OCI-M2 (cell line): ENCODE results near the gene RPE.

Experiments used
- DNase-seq: peaks from one replicate; lab custom pipeline; 2025; ENCODE audit not compliant: unreplicated experiment; lab: John Stamatoyannopoulos, UW

The RPE gene

GRCh38 chr2:210002158-210003157, at the start of gene RPE:
TSS of gene RPE (plus strand) at chr2:210002638. CDS start at chr2:210002662, 24 bp downstream.
- peak; percentile 86 for DNase-seq

- DNase-seq = no peak
These were observed 46.2 kb upstream of the RPE start for GRCh38 chr2:209956271-209956670.

DNA sequence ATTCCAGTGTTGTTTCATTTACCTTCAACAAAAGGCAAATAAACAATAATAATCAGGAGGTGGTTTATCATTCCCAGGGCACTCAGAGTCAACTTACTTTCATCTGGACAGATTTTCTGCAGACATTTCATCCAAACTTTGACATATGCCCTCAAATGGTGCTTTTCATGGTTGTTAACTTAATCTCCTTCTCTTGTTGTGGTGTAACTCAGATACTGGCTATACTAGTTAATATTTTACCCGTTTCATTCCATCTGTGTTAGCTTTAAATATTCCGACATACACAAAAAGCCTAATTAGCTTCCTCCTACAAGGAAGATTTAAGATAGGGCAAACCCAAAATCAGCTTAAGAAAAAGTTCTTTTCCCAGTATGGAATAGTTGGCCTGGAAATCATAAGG, 44.4 kb upstream of the RPE start:
- no peak for DNase-seq

- no peak for DNase-seq
These were observed 42.4 kb upstream of the RPE start for GRCh38 chr2:209960045-209960444.

GRCh38 chr2:209960676-209961630, 41.5 kb upstream of the RPE start:
- no peak for DNase-seq

DNA sequence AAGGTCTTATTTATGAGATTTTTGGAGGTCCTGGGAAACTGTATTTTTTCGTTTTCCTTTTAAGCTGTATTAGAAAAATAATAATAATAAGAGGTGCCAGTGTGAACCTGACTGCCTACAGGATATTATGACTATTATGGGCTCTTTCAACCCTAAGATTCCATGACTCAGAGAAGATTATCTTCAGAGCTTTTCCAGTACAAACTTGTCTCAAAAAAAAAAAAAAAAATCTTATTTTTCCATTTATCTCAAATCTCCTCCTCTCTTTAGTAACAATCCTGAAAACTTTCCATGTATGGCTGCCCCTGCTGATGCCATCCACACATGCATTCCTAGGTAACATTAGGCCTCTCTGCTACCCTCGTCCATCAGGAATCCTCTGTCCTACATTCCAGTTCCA, 36.7 kb upstream of the RPE start:
- DNase-seq = no peak

- no peak for DNase-seq
These were observed 32.7 kb upstream of the RPE start for GRCh38 chr2:209969692-209970091.

- DNase-seq = no peak
These were observed 32.2 kb upstream of the RPE start for GRCh38 chr2:209970271-209970670.

DNA sequence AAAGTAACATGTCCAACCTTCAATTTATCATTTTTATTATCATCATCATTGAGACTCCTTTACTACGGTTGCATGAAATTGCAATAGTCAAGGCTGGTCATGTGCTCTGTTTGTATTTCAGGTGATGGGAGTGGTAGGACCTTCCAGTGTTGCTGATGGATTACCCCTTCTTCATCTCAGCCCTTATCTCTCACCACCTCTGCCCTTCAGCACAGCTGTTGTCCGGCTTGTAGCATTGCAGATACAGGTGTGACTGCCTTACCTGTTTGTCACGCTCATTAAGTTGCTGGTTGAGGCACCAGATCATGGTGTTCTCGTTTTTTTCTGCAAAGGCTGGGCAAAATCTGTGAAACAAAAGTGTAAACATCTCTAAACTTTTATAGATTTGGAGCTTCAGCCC, 31.7 kb upstream of the RPE start:
- DNase-seq = no peak

DNA sequence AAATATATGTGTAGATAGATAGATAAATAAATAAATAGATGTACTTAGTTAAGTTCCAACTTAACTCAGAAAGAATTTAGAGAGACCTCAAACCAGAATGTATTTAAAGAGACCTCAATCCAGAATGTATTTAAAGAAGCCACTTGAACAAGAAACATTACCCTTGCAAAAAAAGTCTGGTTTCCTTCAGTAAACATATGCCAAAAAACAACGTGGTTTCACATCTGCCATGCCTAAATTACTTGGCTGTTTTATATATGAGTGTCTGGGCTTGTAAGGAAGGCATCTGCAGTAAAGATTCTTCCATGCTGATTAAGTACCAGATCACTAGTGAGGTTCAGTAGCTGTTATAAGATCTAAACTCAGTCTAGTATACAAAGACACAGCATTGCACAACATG, 29.1 kb upstream of the RPE start:
- DNase-seq = no peak

DNA sequence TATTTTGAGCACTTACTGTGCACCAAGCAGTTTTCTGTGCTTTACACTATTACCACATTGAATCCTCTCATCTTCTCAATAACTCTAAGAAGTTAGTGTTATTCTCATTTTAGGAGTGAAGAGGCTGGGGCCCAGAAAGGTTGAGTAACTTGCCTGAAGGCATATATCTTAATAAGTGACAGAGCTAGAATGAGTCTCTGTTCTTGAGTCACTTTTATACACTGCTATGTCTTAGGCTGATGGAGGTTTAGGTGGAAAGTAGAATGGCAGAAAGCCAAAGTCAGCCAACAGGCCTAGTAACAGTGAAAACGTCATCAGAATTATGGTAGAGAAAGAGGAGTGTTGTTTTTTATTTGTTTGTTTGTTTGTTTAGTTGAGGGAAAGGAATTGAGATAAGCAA, 27.9 kb upstream of the RPE start:
- no peak for DNase-seq

DNA sequence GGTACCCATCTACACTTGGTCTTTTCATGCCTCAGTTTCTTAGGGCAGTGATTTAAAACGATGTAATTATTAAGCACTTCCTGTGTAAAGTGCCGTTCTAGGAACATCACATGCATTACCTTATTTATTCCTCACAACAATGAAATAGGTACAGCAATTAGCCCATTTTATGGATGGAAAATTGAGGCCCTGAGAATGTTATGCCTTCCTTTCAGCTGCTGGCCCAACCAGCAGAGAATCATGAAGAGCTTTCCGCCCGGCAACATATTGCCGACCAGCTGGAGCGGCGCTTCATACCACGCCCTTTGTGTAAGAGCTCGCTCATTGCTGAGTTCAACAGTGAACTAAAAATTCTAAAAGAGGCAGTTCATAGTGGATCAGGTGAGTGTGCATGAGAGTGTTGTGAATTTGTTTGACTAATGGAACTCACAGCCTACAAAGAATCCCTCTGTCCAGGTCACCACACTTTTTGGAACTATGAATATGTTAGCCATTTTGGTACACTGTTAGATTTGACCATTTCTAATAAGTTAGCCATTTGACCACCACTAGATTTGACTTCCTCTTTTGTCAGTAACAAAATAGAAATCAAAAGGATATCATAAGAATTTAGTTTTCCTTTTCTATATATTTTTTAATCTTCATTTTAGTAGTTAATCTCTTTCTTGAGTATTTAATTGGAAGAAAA, 25.6 kb upstream of the RPE start:
- DNase-seq = no peak

- DNase-seq = no peak
These were observed 24.8 kb upstream of the RPE start for GRCh38 chr2:209977386-209978239.

GRCh38 chr2:209984291-209984690, 18.1 kb upstream of the RPE start:
- DNase-seq = no peak

- no peak for DNase-seq
These were observed 16.6 kb upstream of the RPE start for GRCh38 chr2:209985874-209986273.

- no peak for DNase-seq
These were observed 16.0 kb upstream of the RPE start for GRCh38 chr2:209986415-209986814.

DNA sequence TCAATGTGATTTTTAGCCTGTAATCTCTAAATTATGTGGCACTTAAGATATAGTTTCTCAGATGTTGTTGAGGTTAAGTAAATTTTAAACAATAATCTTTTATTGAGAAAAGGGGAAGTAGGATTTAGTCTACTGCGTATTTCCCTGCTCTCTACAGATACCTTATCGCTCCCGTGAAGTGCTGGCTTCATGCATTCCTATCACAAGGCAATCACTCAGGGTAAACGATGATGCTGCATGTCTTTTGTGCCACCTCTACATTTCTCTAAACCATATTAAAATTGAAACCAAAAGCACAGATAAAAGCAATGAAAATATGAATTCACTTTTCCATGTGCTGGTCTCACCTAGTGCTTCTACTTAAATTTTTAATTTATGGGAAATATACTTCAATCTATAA, 14.4 kb upstream of the RPE start:
- DNase-seq = no peak

- no peak for DNase-seq
These were observed 11.6 kb upstream of the RPE start for GRCh38 chr2:209990838-209991237.

DNA sequence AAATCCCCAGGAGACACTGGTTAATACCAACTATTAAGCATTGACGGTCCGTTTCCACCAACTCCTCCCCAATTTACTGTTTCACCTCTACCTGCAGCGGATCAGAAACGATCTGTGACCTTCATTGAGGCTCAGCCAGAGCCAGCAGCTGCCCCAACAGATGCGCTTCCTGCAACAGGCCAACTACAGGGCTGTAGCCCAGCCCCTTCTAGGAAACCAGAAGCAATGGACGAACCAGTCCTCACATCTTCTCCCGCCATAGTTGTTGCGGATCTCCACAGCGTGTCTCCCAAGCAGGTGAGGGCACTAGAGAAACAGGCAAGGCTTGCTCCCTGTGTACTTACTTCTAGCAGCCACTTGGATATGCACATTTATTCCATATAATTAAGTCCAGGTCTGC, 8.5 kb upstream of the RPE start:
- DNase-seq = no peak

DNA sequence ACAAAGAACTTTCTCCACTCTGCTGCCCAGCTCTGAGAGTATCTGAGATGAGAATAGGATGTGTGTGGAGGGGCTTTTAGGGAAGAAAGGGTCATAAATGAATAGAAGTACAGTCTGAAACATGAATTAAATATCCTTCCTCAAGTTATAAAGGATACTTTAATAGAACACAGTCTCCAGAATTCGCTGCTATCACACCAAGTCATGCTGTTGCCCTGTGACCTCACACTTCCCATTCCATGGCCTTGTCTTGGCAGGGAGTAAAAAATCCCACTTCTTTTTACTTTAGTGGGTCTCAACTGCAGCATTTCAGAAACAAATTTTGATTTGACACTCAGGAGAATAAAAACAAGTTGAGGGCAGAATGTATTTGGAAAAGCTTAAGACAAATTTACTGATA, 3.8 kb upstream of the RPE start:
- no peak for DNase-seq
